NAMALWA (cell line): ENCODE measurements around the gene SERF1A.
"Not testable (repeated sequence)": the region's sequence is repeated elsewhere in the genome, so short reads cannot be mapped to it uniquely, and the experiment has no call there.

Experiments
- DNase-seq: peaks from one replicate; pipeline ENCODE4 v3.0.0-alpha.2; 2015; ENCODE audit warnings: low spot score

Gene SERF1A

DNA sequence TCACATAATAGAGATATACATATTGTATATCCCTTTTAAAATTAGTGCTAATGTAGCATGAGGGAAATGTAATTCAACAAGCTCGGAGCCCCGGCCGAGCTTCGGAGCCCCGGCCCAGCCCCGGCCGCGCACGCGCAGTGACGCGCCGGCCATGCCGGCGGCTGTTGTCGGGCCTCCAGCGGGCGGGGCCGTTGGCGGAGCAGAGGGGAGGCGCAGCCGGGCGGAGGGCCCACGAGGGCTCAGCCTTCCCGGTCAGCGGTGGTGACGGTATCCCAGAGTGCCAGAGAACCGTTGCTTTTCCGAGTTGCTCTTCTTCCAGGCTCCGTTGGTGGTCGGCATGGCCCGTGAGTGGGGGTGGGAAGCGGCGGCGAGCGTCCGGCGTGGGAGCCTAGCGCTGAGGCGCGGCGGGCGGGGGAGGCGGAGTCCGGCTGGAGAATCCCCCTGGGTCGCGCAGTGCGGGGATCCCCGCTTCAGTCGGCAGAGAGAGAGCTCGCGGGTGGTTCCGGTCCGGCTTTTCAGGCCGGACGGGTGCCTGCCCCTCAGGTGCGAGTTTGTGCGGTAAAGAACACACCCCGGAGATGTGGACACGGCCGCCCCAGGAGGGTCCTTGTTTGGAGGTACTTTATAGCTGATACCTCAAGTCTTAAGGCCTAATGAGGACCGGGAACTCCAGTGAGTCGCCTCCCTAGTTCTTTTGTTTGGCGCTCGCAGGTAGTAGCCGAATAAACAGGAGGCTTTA lies at the start of gene SERF1A:
SERF1A (plus strand) TSS at position 137 of the 739 bp plus-strand sequence; CDS start at position 338, 201 bp downstream.
- not testable (repeated sequence) for DNase-seq

DNA sequence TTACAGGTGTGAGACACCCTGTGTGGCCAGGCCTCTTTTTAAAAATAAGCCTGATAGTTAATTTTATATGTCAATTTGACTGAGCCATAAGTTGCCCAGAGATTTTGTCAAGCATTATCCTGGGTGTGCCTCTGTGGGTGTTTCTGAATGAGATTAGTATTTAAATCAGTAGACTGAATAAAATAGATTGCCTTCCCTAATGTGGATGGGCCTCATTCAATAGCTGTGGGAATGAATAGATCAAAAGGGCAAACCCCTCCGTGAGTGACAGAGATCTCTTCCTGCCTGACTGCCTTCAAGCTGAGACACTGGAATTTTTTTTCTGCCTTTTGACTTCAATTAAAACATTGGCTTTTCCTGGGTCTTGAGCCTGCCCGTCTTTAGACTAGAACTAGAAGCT lies 33.7 kb upstream of the SERF1A start:
- not testable (repeated sequence) for DNase-seq

DNA sequence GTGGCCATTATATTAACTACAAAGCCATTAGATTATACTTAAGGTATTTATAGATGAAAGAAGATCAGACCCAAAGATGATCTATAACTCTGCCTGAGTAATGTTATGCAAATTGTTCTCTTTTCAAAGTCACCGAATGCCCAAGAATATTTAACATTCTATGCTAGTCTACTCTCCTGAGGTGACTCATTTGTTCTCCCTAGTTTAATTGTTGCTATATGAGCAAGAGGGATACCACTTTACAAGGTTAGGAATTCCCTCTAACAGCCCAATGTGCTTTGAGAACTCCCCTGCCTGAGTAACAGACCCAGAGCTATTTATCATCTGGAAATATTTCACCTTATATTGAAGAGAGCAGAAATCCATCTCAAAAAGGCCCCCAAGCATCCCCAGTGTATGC lies 29.8 kb upstream of the SERF1A start:
- not testable (repeated sequence) for DNase-seq

DNA sequence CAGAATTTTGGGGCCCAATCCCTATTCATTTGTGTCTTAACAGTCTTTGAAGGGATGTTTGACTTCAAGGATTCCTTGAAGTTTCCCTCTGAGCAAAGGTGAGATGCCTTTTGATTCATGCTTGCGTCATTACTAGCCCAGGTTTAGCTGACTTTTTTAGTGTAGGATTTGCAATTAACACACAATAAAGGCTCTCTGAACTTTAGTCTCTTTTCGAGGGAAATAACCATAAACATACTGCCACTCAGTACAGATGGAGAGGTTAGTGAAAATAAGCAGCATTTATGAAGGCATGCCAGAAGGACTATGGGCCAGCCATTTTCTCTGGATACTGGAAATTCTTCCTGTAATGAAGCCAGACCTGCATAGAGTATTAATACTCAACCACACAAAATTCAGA lies 4.4 kb upstream of the SERF1A start:
- DNase-seq, result not testable (repeated sequence)

DNA sequence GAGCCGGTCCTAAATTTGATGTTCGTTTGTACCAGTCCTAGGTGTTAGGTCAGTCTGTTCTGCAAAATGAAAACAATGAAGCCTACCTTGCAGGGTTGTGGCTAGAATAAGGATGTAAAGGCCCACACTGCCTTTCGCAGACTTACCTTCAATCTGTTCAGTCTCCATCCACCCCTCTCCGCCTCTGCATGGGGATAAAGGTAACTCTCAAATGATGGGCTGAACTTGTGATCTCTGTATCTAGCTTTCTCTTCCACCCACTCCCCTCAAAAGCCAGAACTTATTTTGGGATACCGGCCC lies 753 bp downstream of the SERF1A start:
- not testable (repeated sequence) for DNase-seq

DNA sequence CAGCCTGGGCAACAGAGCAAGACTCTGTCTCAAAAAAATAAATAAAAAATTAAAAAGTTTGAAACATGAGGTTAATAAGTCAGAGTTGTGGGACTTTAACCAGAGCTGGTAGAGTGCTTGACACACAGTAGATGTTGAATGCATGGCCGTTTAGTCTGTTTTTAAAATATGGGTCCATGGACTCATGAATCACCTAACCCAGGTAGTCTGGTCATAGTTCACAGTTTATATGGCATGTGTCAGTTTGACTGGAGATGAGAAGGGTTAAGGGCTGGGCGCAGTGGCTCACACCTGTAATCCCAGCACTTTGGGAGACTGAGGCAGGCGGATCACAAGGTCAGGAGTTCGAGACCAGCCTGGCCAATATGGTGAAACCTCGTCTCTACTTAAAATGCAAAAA lies 6.2 kb downstream of the SERF1A start:
- DNase-seq, result not testable (repeated sequence)

DNA sequence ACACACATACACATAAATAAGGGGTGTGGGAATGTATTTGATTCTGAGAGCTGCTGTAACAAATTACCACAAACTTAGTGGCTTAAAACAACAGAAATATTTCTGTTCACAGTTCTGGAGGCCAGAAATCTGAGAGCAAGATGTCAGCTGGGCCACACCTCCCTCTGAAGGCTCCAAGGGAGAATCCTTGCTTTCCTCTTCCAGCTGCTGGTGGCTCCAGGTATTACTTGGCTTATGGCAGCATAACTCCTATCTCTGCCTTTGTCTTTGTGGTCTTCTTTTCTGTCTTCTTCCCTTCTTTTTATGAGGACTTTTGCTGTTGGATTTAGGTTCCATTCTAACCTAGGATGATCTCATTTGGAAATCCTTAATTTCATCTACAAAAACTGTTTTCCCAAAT lies 16.4 kb downstream of the SERF1A start:
- not testable (repeated sequence) for DNase-seq

DNA sequence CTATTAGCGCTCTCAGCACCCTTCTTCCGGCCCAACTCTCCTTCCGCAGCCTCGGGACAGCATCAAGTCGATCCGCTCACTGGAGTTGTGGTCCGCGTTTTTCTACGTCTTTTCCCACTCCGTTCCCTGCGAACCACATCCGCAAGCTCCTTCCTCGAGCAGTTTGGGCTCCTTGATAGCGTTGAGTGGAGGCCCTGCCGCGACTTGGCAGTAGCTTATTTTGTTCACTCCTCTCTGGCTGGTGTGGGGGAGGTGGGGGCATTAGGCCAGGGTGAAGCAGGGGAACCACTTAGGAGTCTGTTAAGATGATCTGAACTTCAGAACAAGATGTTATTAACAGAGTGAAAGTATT lies 24.7 kb downstream of the SERF1A start:
- not testable (repeated sequence) for DNase-seq

DNA sequence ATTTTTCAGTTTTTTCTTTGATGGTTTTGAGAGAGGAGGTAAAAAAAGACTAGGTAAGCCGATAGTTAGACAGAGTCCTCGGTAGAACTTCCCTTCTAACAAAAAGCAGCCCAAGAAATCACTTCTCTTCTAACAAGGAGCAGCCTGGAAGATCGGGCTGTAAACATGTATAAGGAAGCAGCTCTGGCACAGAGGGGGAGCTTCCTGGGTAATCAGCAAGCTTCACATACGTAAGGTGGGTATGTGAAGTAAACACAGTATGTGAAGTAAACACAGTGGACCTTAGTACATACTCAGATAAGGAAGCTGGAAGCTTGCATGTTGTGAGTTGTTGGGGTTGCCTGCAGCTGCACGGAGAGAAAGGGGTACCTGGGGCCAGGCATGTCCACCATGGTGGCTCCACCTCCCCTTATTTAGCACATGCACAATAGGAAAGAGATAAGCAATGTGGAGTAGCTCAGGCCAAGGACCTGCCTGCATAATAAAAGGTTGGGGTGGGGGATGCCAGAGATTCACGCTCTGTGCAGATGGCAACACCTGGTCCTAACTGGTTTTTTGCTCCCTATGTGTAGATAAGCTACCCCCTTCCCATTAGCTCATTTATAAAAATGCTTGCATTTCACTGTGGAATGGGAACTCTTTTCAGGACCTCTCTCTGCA lies 31.4 kb downstream of the SERF1A start:
- DNase-seq, result not testable (repeated sequence)

DNA sequence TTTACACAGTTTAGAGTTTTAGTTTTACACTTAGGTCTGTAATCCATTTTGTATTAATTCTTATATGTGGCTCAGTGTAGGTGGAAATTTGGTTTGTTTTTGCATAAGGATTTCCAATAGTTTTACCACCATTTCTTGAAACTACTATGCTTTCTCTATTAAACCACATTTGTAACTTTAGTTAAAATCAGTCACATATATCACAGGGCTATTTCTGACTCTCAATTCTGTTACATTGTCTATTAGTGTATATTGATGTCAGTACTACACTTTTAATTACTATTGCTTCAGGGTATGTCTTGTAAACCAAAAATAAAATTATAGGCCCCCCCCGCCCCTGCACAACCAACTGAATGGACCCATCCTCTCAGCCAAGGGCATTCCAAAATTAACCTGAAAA lies 32.1 kb downstream of the SERF1A start:
- DNase-seq, result not testable (repeated sequence)

DNA sequence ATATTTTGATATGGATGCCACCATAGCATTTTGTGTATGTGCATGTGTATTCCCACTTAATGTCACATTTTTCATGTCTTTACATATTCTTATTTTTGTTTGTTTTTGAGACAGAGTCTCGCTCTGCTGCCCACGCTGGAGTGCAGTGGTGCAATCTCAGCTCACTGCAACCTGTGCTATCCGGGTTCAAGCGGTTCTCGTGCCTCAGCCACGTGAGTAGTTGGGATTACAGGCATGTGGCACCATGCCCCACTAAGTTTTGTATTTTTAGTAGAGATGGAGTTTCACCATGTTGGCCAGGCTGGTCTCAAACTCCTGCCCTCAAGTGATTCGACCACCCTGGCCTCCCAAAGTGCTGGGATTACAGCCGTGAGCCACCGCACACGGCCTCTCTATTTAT lies 52.6 kb downstream of the SERF1A start:
- not testable (repeated sequence) for DNase-seq
